ENCODE data around the gene CARMIL3. TPM values are rescaled to one million over a fixed set of nuclear protein-coding genes. Genes with fewer than 3 reads are reported as not detected.
A peak's percentile ranks its signal among the peaks of the same experiment; 100 is the strongest.
"Not testable (repeated sequence)": the region's sequence is repeated elsewhere in the genome, so short reads cannot be mapped to it uniquely, and the experiment has no call there.

CARMIL3 gene
- total RNA-seq, 1 donor from 2014 or later, result 0.08 TPM

GRCh38 chr14:24100982-24101494 lies 49.2 kb downstream of the CARMIL3 start:
- no peak for ATAC-seq
- DNase-seq (ENCODE audit: missing footprints), result no peak
- intact Hi-C loops (cut with DNase I), result no loop called here

DNA sequence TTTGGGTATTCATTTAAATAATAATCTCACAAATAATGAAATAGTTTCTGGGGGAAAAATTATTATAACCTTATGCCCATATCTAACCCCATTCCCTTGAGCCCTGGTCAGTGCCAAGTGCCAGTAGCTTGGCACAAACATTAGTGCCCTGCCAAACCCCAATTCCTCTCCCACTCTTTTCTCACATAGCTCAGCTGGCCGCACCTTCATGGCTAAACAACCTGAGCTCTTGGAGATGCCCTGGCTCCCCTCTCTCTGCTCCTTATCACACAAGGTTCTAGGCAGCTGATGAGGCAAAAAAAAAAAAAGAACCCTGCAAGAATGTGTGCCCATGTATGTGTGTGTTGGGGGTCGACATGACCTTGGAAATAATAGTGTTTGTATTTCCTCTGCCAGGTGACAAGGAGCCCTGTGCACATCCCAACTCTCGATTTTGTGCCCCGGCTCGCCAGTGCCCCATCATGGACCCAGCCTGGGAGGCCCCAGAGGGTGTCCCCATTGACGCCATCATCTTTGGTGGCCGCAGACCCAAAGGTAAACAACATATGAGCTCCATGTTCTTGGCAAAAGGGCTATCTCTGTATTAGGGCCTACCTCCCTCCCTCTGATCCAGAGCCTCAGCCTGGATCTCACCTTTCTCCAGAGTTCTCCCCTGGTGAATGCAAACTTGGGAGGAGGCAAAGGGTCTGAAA lies 50.7 kb downstream of the CARMIL3 start:
- no peak for DNase-seq (ENCODE audit: missing footprints)
- ATAC-seq, result no peak
- intact Hi-C loops (cut with DNase I), result no loop called here

GRCh38 chr14:24103451-24103850 lies 51.6 kb downstream of the CARMIL3 start:
- no peak for ATAC-seq
- intact Hi-C loops (cut with DNase I), result no loop called here
- no peak for DNase-seq (ENCODE audit: missing footprints)

- not testable (repeated sequence) for DNase-seq (ENCODE audit: missing footprints)
- intact Hi-C loops (cut with DNase I), result loop anchor here (5.0 kb wide), 1 partner anchor 48 kb away; no protein-coding TSS in a partner anchor
Observed at GRCh38 chr14:24105609-24106239, 53.9 kb downstream of the CARMIL3 start.

GRCh38 chr14:24106672-24107271 lies 55.0 kb downstream of the CARMIL3 start:
- intact Hi-C loops (cut with DNase I), result loop anchor here (5.0 kb wide), 1 partner anchor 49 kb away; no protein-coding TSS in a partner anchor
- ATAC-seq, result no peak
- DNase-seq (ENCODE audit: missing footprints), result no peak

More at GRCh38 chr14:24105609-24106239, 53.9 kb downstream of the CARMIL3 start:
- ATAC-seq, result not testable (repeated sequence)

GRCh38 chr14:24108336-24108874 lies 56.6 kb downstream of the CARMIL3 start:
- intact Hi-C loops (cut with DNase I), result loop anchor here (2.0 to 5.0 kb wide), 2 partner anchors 16 to 51 kb away; no protein-coding TSS in a partner anchor
- no peak for ATAC-seq
- no peak for DNase-seq (ENCODE audit: missing footprints)

DNA sequence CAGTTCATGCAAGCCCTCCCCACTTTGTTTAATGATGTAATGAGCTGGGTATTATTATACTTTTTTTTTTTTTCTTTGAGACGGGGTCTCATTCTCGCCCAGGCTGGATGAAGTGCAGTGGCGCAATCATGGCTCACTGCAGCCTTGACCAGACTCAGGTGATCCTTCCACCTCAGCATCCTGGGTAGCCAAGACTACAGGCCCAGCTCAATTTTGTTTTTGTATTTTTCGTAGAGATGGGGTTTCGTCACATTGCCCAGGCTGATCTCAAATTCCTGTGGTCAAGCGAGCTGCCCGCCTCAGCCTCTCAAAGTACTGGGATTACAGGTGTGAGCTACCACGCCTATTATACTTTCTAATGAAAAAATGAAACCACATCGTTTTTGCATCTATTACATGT lies 58.3 kb downstream of the CARMIL3 start:
- intact Hi-C loops (cut with DNase I), result no loop called here
- ATAC-seq, result no peak
- no peak for DNase-seq (ENCODE audit: missing footprints)

DNA sequence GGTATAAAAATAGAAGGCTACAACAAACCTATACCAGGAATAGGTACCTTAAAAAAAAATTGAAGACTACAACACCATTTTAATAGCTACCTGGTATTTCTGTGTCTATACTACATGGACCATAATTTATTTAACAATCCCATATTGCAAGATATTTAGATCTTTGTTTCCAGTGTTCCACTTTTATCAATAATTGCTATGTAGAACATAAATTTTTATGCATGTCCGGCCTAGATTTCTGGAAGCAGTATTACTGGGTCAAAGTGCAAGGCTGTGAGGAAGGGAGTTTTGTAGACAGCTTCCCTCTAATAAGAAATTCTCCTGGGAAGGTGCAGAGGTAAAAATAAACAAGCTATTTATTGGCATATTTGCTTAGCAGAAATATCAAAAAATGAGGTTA lies 58.7 kb downstream of the CARMIL3 start:
- ATAC-seq (no peak), DNase-seq (ENCODE audit: missing footprints) (no peak)
- intact Hi-C loops (cut with DNase I), result no loop called here

- no peak for DNase-seq (ENCODE audit: missing footprints)
- ATAC-seq, result no peak
- intact Hi-C loops (cut with DNase I), result no loop called here
Observed at GRCh38 chr14:24113379-24113800, 61.6 kb downstream of the CARMIL3 start.

DNA sequence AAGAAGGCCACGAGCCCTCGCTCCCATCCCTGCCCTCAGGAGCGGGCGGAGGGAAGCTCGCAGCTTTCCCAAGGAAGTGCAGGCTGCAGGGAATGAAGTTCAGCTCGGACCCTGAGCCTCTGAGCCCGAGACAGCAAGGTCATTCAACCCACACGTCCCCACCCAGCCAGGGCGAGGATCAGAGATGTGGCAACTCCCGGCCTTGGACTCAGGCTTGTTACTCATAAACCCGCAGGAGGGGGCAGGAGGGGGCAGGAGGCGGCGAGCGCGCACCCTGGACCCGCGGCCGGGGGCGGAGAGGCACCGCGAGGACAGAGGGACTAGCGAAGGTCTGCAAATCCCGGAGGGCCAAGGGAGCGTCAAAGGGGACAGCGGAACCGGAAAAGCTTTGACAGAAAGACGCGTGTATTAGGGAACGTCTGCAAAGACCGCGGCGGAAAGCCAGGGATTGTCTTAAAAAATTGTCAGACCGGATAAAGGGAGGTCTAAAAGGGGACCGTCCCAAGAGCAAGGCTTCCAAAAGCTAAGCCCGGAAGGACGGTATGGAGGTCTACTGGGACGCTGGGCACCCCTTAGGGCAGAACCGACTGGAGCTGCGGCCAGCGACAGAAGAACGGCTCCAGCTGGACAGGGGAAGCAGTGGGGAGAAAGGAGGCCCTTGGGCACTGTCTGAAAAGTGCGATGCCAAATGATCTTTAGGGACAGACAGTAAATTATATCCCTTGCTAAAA lies 62.2 kb downstream of the CARMIL3 start:
- intact Hi-C loops (cut with DNase I), result loop anchor here (1.0 kb wide), 3 partner anchors 17 to 47 kb away; partner anchors contain the start of genes IRF9 and RNF31
- peak; percentile 53 for ATAC-seq
- DNase-seq (ENCODE audit: missing footprints), result peak; percentile 89

DNA sequence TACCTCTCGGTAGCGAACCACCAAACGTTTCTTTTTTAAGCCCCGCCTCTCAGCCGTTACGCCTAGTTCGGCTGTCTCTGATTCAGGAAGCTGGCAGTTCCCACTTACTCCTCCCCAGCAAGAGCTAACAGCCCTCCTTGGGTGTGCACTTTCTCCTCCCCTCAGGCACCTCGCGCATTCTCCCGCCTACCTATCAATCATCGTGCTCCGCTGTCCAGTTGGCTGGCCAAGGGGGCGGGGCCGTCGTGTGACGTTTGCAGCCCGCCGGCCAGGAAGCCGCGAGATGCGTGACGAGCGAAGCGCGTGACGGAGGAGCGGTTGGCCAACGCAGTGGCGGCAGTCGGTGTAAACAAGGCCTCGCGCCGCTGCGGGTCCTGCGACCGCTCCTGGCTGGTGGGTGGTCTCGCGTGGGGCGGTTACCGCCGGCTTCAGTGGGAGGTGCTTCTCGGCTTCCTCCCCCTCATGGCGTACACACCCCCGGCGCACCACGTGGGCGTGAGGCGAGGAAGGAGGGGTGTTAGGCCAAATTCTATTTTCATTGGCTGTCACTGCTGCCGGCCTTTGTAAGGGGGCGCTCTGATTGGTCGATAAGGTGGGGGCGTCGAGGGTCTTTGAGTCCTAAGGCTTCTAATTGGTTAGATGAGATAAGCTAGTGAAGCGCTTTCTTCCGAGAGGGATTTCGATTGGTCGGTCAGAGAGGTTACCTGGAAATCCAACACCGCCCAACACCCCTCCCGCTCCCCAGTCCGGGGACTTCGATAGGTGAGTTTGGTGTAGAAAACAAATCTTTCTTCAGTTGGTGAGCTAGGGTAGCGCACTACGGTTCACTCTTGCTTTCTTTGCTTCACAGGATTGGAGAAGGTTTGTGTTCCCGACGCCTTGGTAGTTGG lies 63.0 kb downstream of the CARMIL3 start, which contains the start of the genes DCAF11 and NRL:
DCAF11 (plus strand) TSS at position 246 of the 890 bp plus-strand sequence. CDS start 818 bp downstream, outside the sequence.
NRL (minus strand) TSS at position 418 of the 890 bp plus-strand sequence. CDS start 32,101 bp downstream, outside the sequence.
- ATAC-seq (peak; percentile 96), DNase-seq (ENCODE audit: missing footprints) (peak; percentile 99)
- intact Hi-C loops (cut with DNase I), result loop anchor here (1.0 to 5.0 kb wide), 4 partner anchors 17 to 1187 kb away; partner anchors contain the start of genes IRF9, PRMT5 and RNF31

- intact Hi-C loops (cut with DNase I), result loop anchor here (5.0 kb wide), 1 partner anchor 1188 kb away; the partner anchor contains the start of gene PRMT5
- no peak for DNase-seq (ENCODE audit: missing footprints)
- ATAC-seq, result no peak
Observed at GRCh38 chr14:24115422-24116127, 63.8 kb downstream of the CARMIL3 start.

DNA sequence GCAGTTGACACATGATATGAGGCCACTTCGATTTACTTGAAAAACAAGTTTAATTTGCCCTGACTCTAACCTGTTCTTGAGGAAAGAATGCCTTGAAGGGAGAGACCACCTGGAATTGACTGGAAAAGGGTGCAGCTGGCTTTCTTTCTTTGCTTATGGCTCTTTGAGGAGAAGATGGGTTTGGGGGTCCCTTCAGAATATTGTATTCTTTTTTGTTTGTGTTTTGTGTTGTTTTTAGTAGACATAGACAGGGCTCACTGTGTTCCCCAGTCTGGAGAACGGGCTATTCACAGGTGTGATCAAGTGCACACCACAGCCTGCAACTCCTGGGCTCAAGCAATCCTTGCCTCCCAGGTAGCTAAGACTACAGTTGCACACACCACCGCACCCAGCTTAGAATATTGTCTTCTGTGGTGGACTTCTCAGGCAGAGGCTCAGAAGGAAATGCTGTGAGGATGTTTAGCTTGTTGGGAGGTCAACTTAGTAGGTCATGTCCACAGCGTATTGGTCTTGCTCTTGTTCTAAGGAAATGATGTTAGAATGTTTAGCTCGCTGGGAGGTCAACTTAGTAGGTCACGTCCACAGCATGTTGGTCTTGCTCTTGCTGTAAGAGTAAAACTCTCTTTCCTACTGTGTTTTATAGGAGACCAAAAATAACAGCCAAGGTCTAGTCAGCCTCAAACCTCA lies 64.5 kb downstream of the CARMIL3 start:
- intact Hi-C loops (cut with DNase I), result loop anchor here (5.0 kb wide), 1 partner anchor 1189 kb away; the partner anchor contains the start of gene PRMT5
- ATAC-seq (no peak), DNase-seq (ENCODE audit: missing footprints) (no peak)

DNA sequence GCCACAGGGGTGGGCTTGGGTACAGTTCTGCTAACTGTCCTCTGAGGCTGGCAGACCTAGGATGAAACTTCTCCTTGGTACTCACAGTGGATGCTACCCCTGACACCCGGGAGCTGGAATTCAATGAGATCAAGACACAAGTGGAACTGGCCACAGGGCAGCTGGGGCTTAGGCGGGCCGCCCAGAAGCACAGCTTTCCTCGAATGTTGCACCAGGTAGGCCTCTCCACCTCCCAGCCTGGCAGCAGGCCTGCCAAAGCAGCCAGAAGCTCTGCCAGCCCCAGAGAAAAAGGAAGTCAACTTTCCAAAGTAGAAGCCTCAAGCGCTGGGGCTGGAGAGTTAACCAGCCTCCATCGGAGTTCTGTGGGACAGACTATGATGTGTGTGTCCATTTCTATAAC lies 65.4 kb downstream of the CARMIL3 start:
- intact Hi-C loops (cut with DNase I), result loop anchor here (5.0 kb wide), 1 partner anchor 1190 kb away; the partner anchor contains the start of gene PRMT5
- ATAC-seq (no peak), DNase-seq (ENCODE audit: missing footprints) (no peak)
